HepG2 (cell line): ENCODE measurements around the gene BTF3L4. TPM values are rescaled to one million over a fixed set of nuclear protein-coding genes. Genes with fewer than 3 reads are reported as not detected.

Experiments
- MAFG ChIP-seq: sonication (generic); formaldehyde crosslinking; IDR thresholded peaks from 2 replicates; pipeline ENCODE4 v1.5.1; 2020; ENCODE audit warnings: mild to moderate bottlenecking, missing genetic modification reagents
- MAZ ChIP-seq, 2 experiments: sonication (generic) in 1 of 2; formaldehyde crosslinking in 1 of 2; IDR thresholded peaks; 2 replicates each; pipeline versions ENCODE4 v1.5.0 to v1.6.1; 2012 to 2020; ENCODE audit warnings: low read depth in 2 of 2, mild to moderate bottlenecking in 2 of 2, borderline replicate concordance in 1 of 2, improper control_type of control experiment in 1 of 2, low read length in 1 of 2, missing genetic modification reagents in 1 of 2, moderate library complexity in 1 of 2
- RBM39 ChIP-seq: fragments of 200-400 bp; formaldehyde crosslinking; IDR thresholded peaks from one replicate; pipeline ENCODE4 v1.6.1; 2018; ENCODE audit warnings: antibody characterized with exemption, mild to moderate bottlenecking, low read depth, low read length; ENCODE audit not compliant: poor library complexity, severe bottlenecking
- SKI ChIP-seq: fragments of 450-650 bp; IDR thresholded peaks from one replicate; pipeline ENCODE4 v1.6.1; 2018; ENCODE audit warnings: mild to moderate bottlenecking; ENCODE audit not compliant: partially characterized antibody
- TGIF2 ChIP-seq: IDR thresholded peaks from 2 replicates; pipeline ENCODE4 v1.6.1; 2016; ENCODE audit warnings: control low read depth, missing compliant biosample characterization
- YEATS4 ChIP-seq: sonication (generic); formaldehyde crosslinking; IDR thresholded peaks from 2 replicates; pipeline ENCODE4 v1.4.0; 2020; ENCODE audit warnings: missing genetic modification reagents, borderline replicate concordance
- ZNF333 ChIP-seq: sonication (generic); formaldehyde crosslinking; IDR thresholded peaks from 2 replicates; pipeline ENCODE4 v1.4.0; 2020; ENCODE audit warnings: mild to moderate bottlenecking, missing genetic modification reagents, borderline replicate concordance
- ZNF431 ChIP-seq: sonication (generic); formaldehyde crosslinking; IDR thresholded peaks from 2 replicates; pipeline ENCODE4 v1.9.0; 2022; ENCODE audit warnings: missing genetic modification reagents, low read depth, mild to moderate bottlenecking, borderline replicate concordance
- ZNF749 ChIP-seq: sonication (generic); formaldehyde crosslinking; IDR thresholded peaks from 2 replicates; pipeline ENCODE4 v1.8.0; 2022; ENCODE audit warnings: mild to moderate bottlenecking, missing genetic modification reagents, moderate library complexity, borderline replicate concordance
- polyA plus RNA-seq, 8 experiments: library from polyadenylated mRNA; depleted of rRNA in 3 of 8; stranded (reverse) in 7 of 8; unstranded in 1 of 8; fragments of >200 nt; fragmentation: Illumina TruSeq in 4 of 8; extraction: Trizol in 4 of 8; gene quantifications; 2 replicates each; pipeline versions ENCODE4 v1.2.1 to v1.2.3, GENCODE V29; 2011 to 2016; ENCODE audit warnings: low read depth in 4 of 8, missing spikeins in 1 of 8, mixed read lengths in 1 of 8; ENCODE audit not compliant: insufficient read depth in 1 of 8
- total RNA-seq, 5 experiments: library from RNA; depleted of rRNA; stranded (reverse); fragments of >200 nt; fragmentation: Illumina TruSeq; extraction: Trizol; gene quantifications; 2 replicates each; pipeline ENCODE4 v1.2.3, GENCODE V29; 2016; ENCODE audit warnings: low read depth in 1 of 5
- TF ChIP-seq, protein P1 (sequence below): IDR thresholded peaks from 2 replicates; pipeline ENCODE4 v1.6.1; 2012; ENCODE audit warnings: low read length, improper control_type of control experiment
- TF ChIP-seq, protein P2 (sequence below): sonication (generic); formaldehyde crosslinking; IDR thresholded peaks from 2 replicates; pipeline ENCODE4 v1.4.0; 2020; ENCODE audit warnings: missing genetic modification reagents
- TF ChIP-seq, protein P3 (sequence below): IDR thresholded peaks from 2 replicates; pipeline ENCODE4 v1.4.0; 2020; ENCODE audit warnings: mild to moderate bottlenecking, missing genetic modification reagents
- TF ChIP-seq, protein P4 (sequence below): sonication (generic); formaldehyde crosslinking; IDR thresholded peaks from 2 replicates; pipeline ENCODE4 v1.5.0; 2020; ENCODE audit warnings: mild to moderate bottlenecking, missing genetic modification reagents

The BTF3L4 gene
- total and polyA plus RNA-seq, 2 of the 13 experiments (the other 11 are each of a cell fraction or from before 2014, with no cell fraction given), result 59.0 to 74.3 TPM

DNA sequence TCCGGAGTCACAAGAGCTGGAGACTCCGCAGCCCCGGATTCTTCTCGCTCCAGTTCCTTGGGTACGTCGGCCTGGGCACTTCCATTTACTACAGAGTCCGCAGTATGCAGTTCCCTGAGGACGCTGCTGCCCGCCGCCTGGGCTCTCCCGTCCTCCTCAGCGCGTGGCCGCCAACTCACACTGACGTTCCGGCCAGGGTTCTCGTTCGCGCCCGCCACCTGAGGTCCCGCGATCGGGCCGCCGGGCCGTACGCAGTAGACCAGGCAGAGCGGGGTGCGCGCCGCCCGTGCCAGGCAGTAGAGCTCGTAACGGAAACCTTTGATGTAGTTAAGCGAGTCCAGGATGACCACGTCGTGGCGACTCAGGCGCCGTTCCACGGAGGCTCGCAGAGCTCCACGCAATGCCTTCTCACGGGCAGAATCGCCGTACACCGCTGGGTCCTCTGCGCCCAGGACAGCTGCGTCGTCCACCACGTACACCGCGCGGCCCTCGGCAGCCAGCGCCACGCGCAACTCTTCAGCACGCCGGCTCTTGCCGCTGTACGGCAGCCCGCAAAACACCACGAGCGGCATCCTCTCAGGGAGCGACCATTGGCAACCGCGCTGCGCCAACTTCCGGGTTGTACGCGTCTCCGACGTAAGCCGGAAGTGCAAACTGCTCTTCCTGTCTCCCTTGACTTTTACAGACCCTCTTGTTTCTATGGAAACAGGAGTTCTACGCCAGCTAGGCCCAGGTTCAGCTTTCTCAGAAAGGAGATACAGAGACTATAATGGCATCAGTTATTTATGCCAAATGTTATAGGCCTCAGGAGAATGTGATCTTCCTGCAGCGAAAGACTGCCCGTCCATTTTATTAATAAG, 22.7 kb upstream of the BTF3L4 start, which contains the start of gene KTI12 (continued):
- TF ChIP-seq RBM39 (peak; percentile 70), ZNF431 (0 out of 2 replicates have a peak, but pooled peaks have one; percentile 65), TGIF2 (CRISPR knock-in tag) (no peak; the same call in none of the 2 replicates), MAZ (IDR thresholded peaks at IDR 0.05; ENCODE audit: borderline replicate concordance, low read depth, low read length) (no peak), MAZ (CRISPR knock-in tag; IDR thresholded peaks at IDR 0.05; ENCODE audit: low read depth) (peak; percentile 80), YEATS4 (CRISPR knock-in tag) (peak; percentile 82), MAFG (CRISPR knock-in tag) (no peak), SKI (no peak), ZNF749 (no peak), ZNF333 (CRISPR knock-in tag) (0 out of 2 replicates have a peak, but pooled peaks have one; percentile 75)
- TF ChIP-seq, protein P1, sequence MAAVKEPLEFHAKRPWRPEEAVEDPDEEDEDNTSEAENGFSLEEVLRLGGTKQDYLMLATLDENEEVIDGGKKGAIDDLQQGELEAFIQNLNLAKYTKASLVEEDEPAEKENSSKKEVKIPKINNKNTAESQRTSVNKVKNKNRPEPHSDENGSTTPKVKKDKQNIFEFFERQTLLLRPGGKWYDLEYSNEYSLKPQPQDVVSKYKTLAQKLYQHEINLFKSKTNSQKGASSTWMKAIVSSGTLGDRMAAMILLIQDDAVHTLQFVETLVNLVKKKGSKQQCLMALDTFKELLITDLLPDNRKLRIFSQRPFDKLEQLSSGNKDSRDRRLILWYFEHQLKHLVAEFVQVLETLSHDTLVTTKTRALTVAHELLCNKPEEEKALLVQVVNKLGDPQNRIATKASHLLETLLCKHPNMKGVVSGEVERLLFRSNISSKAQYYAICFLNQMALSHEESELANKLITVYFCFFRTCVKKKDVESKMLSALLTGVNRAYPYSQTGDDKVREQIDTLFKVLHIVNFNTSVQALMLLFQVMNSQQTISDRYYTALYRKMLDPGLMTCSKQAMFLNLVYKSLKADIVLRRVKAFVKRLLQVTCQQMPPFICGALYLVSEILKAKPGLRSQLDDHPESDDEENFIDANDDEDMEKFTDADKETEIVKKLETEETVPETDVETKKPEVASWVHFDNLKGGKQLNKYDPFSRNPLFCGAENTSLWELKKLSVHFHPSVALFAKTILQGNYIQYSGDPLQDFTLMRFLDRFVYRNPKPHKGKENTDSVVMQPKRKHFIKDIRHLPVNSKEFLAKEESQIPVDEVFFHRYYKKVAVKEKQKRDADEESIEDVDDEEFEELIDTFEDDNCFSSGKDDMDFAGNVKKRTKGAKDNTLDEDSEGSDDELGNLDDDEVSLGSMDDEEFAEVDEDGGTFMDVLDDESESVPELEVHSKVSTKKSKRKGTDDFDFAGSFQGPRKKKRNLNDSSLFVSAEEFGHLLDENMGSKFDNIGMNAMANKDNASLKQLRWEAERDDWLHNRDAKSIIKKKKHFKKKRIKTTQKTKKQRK, result no peak
- TF ChIP-seq, protein P2, sequence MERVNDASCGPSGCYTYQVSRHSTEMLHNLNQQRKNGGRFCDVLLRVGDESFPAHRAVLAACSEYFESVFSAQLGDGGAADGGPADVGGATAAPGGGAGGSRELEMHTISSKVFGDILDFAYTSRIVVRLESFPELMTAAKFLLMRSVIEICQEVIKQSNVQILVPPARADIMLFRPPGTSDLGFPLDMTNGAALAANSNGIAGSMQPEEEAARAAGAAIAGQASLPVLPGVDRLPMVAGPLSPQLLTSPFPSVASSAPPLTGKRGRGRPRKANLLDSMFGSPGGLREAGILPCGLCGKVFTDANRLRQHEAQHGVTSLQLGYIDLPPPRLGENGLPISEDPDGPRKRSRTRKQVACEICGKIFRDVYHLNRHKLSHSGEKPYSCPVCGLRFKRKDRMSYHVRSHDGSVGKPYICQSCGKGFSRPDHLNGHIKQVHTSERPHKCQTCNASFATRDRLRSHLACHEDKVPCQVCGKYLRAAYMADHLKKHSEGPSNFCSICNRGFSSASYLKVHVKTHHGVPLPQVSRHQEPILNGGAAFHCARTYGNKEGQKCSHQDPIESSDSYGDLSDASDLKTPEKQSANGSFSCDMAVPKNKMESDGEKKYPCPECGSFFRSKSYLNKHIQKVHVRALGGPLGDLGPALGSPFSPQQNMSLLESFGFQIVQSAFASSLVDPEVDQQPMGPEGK (CRISPR knock-in tag), result no peak
- TF ChIP-seq, protein P3, sequence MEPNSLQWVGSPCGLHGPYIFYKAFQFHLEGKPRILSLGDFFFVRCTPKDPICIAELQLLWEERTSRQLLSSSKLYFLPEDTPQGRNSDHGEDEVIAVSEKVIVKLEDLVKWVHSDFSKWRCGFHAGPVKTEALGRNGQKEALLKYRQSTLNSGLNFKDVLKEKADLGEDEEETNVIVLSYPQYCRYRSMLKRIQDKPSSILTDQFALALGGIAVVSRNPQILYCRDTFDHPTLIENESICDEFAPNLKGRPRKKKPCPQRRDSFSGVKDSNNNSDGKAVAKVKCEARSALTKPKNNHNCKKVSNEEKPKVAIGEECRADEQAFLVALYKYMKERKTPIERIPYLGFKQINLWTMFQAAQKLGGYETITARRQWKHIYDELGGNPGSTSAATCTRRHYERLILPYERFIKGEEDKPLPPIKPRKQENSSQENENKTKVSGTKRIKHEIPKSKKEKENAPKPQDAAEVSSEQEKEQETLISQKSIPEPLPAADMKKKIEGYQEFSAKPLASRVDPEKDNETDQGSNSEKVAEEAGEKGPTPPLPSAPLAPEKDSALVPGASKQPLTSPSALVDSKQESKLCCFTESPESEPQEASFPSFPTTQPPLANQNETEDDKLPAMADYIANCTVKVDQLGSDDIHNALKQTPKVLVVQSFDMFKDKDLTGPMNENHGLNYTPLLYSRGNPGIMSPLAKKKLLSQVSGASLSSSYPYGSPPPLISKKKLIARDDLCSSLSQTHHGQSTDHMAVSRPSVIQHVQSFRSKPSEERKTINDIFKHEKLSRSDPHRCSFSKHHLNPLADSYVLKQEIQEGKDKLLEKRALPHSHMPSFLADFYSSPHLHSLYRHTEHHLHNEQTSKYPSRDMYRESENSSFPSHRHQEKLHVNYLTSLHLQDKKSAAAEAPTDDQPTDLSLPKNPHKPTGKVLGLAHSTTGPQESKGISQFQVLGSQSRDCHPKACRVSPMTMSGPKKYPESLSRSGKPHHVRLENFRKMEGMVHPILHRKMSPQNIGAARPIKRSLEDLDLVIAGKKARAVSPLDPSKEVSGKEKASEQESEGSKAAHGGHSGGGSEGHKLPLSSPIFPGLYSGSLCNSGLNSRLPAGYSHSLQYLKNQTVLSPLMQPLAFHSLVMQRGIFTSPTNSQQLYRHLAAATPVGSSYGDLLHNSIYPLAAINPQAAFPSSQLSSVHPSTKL (CRISPR knock-in tag), result peak; percentile 29; the same call in 1 of the 2 replicates
- TF ChIP-seq, protein P4, sequence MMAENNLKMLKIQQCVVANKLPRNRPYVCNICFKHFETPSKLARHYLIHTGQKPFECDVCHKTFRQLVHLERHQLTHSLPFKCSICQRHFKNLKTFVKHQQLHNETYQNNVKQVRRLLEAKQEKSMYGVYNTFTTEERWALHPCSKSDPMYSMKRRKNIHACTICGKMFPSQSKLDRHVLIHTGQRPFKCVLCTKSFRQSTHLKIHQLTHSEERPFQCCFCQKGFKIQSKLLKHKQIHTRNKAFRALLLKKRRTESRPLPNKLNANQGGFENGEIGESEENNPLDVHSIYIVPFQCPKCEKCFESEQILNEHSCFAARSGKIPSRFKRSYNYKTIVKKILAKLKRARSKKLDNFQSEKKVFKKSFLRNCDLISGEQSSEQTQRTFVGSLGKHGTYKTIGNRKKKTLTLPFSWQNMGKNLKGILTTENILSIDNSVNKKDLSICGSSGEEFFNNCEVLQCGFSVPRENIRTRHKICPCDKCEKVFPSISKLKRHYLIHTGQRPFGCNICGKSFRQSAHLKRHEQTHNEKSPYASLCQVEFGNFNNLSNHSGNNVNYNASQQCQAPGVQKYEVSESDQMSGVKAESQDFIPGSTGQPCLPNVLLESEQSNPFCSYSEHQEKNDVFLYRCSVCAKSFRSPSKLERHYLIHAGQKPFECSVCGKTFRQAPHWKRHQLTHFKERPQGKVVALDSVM (CRISPR knock-in tag), result no peak
